GM23338 (cell line): Measurements from ENCODE around the gene FAM162A. TPM values are rescaled to one million over a fixed set of nuclear protein-coding genes. Genes with fewer than 3 reads are reported as not detected.
A peak's percentile ranks its signal among the peaks of the same experiment; 100 is the strongest.
"Not testable (repeated sequence)": the region's sequence is repeated elsewhere in the genome, so short reads cannot be mapped to it uniquely, and the experiment has no call there.

Source experiments
- ATAC-seq: fragments of 200-7000 bp; cut with Tn5 transposase; 3 replicates; pipeline ENCODE4 v1.9.1; 2020
- DNase-seq: peaks from one replicate; pipeline ENCODE4 v3.0.0-alpha.2; 2015; ENCODE audit warnings: low spot score
- H2AFZ ChIP-seq: fragments of 200-600 bp; sonication (generic); 2 replicates; pipeline ENCODE4 v1.8.0; 2016; ENCODE audit warnings: antibody characterized with exemption, mild to moderate bottlenecking, moderate library complexity
- H3F3A ChIP-seq: fragments of 200-600 bp; sonication (generic); replicated peaks from 2 replicates; pipeline ENCODE4 v1.8.0; 2017; ENCODE audit warnings: antibody characterized with exemption, mixed run types, low read depth
- H3K27ac ChIP-seq: fragments of 200-600 bp; sonication (generic); 2 replicates; pipeline ENCODE4 v1.6.1; 2016; ENCODE audit warnings: low read depth
- H3K27me3 ChIP-seq: fragments of 200-600 bp; sonication (generic); 2 replicates; pipeline ENCODE4 v1.8.0; 2016; ENCODE audit warnings: mild to moderate bottlenecking, mixed run types, moderate library complexity; ENCODE audit not compliant: insufficient read depth
- H3K36me3 ChIP-seq: fragments of 200-600 bp; sonication (generic); 2 replicates; pipeline ENCODE4 v1.8.0; 2016; ENCODE audit warnings: mild to moderate bottlenecking; ENCODE audit not compliant: insufficient read depth
- H3K4me1 ChIP-seq: fragments of 200-600 bp; sonication (generic); 2 replicates; pipeline ENCODE4 v1.8.0; 2016; ENCODE audit warnings: mild to moderate bottlenecking, moderate library complexity; ENCODE audit not compliant: insufficient read depth
- H3K4me2 ChIP-seq: fragments of 200-600 bp; sonication (generic); 2 replicates; pipeline ENCODE4 v1.7.1; 2017; ENCODE audit warnings: mixed run types
- H3K4me3 ChIP-seq: fragments of 200-600 bp; sonication (generic); 2 replicates; pipeline ENCODE4 v1.6.1; 2016; ENCODE audit warnings: mixed run types
- H3K79me2 ChIP-seq: fragments of 200-600 bp; sonication (generic); replicated peaks from 2 replicates; pipeline ENCODE4 v1.8.0; 2017; ENCODE audit warnings: mild to moderate bottlenecking; ENCODE audit not compliant: insufficient read depth
- H3K9me2 ChIP-seq: fragments of 200-600 bp; sonication (generic); 2 replicates; pipeline ENCODE4 v1.8.0; 2017; ENCODE audit not compliant: insufficient read depth
- H4K20me1 ChIP-seq: fragments of 200-600 bp; sonication (generic); replicated peaks from 2 replicates; pipeline ENCODE4 v1.8.0; 2017; ENCODE audit warnings: mild to moderate bottlenecking; ENCODE audit not compliant: insufficient read depth
- H3K27ac Mint-ChIP-seq: 2 replicates; pipeline ENCODE4 v1.8.0; 2020; ENCODE audit warnings: inconsistent platforms, mild to moderate bottlenecking, moderate library complexity, mixed read lengths
- H3K27me3 Mint-ChIP-seq: 3 replicates; pipeline ENCODE4 v1.8.0; 2022; ENCODE audit warnings: low read depth, mild to moderate bottlenecking, moderate library complexity, mixed read lengths, inconsistent platforms; ENCODE audit not compliant: insufficient read depth, poor library complexity
- H3K36me3 Mint-ChIP-seq: 3 replicates; pipeline ENCODE4 v1.8.0; 2021; ENCODE audit warnings: low read depth, mild to moderate bottlenecking, inconsistent platforms, moderate library complexity, mixed read lengths
- H3K4me1 Mint-ChIP-seq: 3 replicates; pipeline ENCODE4 v1.8.0; 2020; ENCODE audit warnings: mild to moderate bottlenecking, inconsistent platforms, mixed read lengths
- H3K4me3 Mint-ChIP-seq: 3 replicates; pipeline ENCODE4 v1.8.0; 2021; ENCODE audit warnings: moderate library complexity, mild to moderate bottlenecking, inconsistent platforms, mixed read lengths
- H3K9me3 Mint-ChIP-seq: 3 replicates; pipeline ENCODE4 v1.8.0; 2020; ENCODE audit warnings: moderate library complexity, mild to moderate bottlenecking, inconsistent platforms, mixed read lengths
- CREB1 ChIP-seq: fragments of 250-450 bp; sonication (Bioruptor Pico); IDR thresholded peaks from 2 replicates; pipeline ENCODE4 v1.5.0; 2020; ENCODE audit warnings: low read depth, mild to moderate bottlenecking, moderate library complexity
- ZNF462 ChIP-seq: fragments of 250-450 bp; sonication (Bioruptor Pico); IDR thresholded peaks from 2 replicates; pipeline ENCODE4 v1.5.0; 2020; ENCODE audit warnings: mild to moderate bottlenecking, moderate library complexity
- polyA plus RNA-seq: library from polyadenylated mRNA; unstranded; fragments of >200 nt; fragmentation: Nextera tagmentation; extraction: Ambion mirVana; gene quantifications from 2 replicates; pipeline ENCODE4 v1.2.1, GENCODE V29; 2016
- total RNA-seq: library from RNA; depleted of rRNA; stranded (reverse); fragments of >200 nt; shearing (Covaris generic); gene quantifications from 2 replicates; pipeline ENCODE4 v1.2.3, GENCODE V29; 2014

The FAM162A gene
- total and polyA plus RNA-seq, 2 experiments from 2014 or later: 35.9 to 234 TPM

GRCh38 chr3:122443090-122443489 lies 59.1 kb downstream of the FAM162A start:
- Mint-ChIP-seq H3K27me3 (peaks cover 7% of the 10 kb centered on the region), H3K4me1 (peaks cover 28% of the 10 kb centered on the region), H3K27ac (peak overlapping the region; percentile 97), H3K9me3 (peaks cover under 1% of the 10 kb centered on the region; the same call in 1 of the 3 replicates), H3K36me3 (peaks cover 86% of the 10 kb centered on the region), H3K4me3 (peak overlapping the region; percentile 62)
- H3F3A ChIP-seq: no peaks in the 10 kb centered on the region
- H3K4me3 ChIP-seq: peak overlapping the region; percentile 31
- ATAC-seq (peak; percentile 99), DNase-seq (peak; percentile 94)
- H3K27ac ChIP-seq: peak overlapping the region; percentile 88
- no peak overlapping the region for H2AFZ ChIP-seq
- H4K20me1 ChIP-seq: 0 out of 2 replicates have a peak, but pooled peaks cover 7% of the 10 kb centered on the region
- peak; percentile 54 for TF ChIP-seq CREB1 (CRISPR knock-in tag)
- TF ChIP-seq ZNF462 (CRISPR knock-in tag): no peak
- no peaks in the 10 kb centered on the region for H3K27me3 ChIP-seq
- H3K36me3 ChIP-seq: peaks cover 32% of the 10 kb centered on the region
- peaks cover 14% of the 10 kb centered on the region for H3K4me1 ChIP-seq
- peak overlapping the region; percentile 59 for H3K4me2 ChIP-seq
- peaks cover 39% of the 10 kb centered on the region for H3K79me2 ChIP-seq
- no peaks in the 10 kb centered on the region for H3K9me2 ChIP-seq

DNA sequence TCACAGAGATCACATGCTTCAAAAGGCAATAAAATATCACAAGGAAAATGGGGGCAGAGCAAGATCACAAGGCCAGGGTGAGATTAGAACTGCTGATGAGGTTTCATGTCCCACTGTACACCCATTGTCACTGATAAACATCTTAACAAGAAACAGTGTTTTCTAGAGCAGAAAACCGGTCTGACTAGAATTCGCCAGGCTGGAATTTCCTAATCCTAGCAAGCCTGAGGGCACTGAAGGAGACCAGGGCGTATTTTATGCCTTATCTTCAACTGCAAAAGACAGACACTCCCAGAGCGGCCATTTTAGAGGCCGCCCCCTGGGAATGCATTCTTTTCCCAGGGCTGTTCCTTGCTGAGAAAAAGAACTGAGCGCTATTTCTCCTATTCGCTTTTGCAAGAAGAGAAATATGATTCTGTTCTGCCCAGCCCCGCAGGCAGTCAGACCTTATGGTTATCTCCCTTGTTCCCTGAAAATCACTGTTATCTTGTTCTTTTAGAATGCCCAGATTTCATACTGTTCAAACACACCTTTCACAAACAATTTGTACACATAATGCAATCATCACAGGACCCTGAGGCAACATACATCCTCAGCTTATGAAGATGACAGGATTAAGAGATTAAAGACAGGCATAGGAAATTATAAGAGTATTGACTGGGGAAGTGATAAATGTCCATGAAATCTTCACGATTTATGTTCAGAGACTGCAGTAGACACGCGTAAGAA lies 59.9 kb downstream of the FAM162A start:
- Histone ChIP-seq H3K4me3 (peak overlapping the region; percentile 31), H3K27ac (peak overlapping the region; percentile 88), H3K79me2 (peaks cover 47% of the 10 kb centered on the region), H3K4me1 (peaks cover 14% of the 10 kb centered on the region), H3K36me3 (peaks cover 32% of the 10 kb centered on the region), H3K4me2 (peak overlapping the region; percentile 63)
- not testable (repeated sequence) for H3F3A ChIP-seq, H2AFZ ChIP-seq, H3K9me2 ChIP-seq, H3K27me3 Mint-ChIP-seq, H3K27me3 ChIP-seq, H4K20me1 ChIP-seq, H3K9me3 Mint-ChIP-seq
- DNase-seq: peak; percentile 73
- Mint-ChIP-seq H3K4me1 (peaks cover 28% of the 10 kb centered on the region), H3K4me3 (peak overlapping the region; percentile 62), H3K36me3 (peaks cover 88% of the 10 kb centered on the region), H3K27ac (peak overlapping the region; percentile 97)
- peak; percentile 59 for ATAC-seq

DNA sequence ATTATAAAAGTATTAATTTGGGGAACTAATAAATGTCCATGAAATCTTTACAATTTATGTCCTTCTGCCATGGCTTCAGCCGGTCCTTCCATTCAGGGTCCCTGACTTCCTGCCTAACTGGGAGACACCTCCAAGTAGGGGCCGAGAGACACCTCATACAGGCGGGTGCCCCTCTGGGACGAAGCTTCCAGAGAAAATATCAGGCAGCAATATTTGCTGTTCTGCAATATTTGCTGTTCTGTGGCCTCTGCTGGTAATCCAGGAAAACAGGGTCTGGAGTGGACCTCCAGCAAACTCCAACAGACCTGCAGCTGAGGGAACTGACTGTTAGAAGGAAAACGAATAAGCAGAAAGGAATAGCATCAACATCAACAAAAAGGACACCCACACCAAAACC lies 60.5 kb downstream of the FAM162A start:
- H3K4me3 ChIP-seq, H3K27me3 ChIP-seq, H3F3A ChIP-seq, ATAC-seq, H2AFZ ChIP-seq, H3K9me2 ChIP-seq, H3K27me3 Mint-ChIP-seq, DNase-seq, H4K20me1 ChIP-seq, H3K9me3 Mint-ChIP-seq: not testable (repeated sequence)
- peak overlapping the region; percentile 88 for H3K27ac ChIP-seq
- H3K4me2 ChIP-seq: peak overlapping the region; percentile 63
- H3K36me3 Mint-ChIP-seq: peaks cover 90% of the 10 kb centered on the region
- peak overlapping the region; percentile 97 for H3K27ac Mint-ChIP-seq
- H3K4me1 ChIP-seq: peaks cover 14% of the 10 kb centered on the region
- peaks cover 32% of the 10 kb centered on the region for H3K36me3 ChIP-seq
- H3K4me1 Mint-ChIP-seq: peaks cover 28% of the 10 kb centered on the region
- peaks cover 51% of the 10 kb centered on the region for H3K79me2 ChIP-seq
- H3K4me3 Mint-ChIP-seq: peak overlapping the region; percentile 18; the same call in 1 of the 3 replicates

DNA sequence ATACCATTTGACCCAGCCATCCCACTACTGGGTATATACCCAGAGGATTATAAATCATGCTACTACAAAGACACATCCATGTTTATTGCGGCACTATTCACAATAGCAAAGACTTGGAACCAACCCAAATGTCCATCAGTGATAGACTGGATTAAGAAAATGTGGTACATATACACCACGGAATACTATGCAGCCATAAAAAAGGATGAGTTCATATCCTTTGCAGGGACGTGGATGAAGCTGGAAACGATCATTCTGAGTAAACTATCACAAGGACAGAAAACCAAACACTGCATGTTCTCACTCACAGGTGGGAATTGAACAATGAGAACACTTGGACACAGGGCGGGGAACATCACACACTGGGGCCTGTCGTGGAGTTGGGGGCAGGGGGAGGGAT lies 64.2 kb downstream of the FAM162A start:
- Histone ChIP-seq H3K36me3 (peaks cover 33% of the 10 kb centered on the region), H3K4me1 (peaks cover 14% of the 10 kb centered on the region; the same call in 1 of the 2 replicates), H3K79me2 (peaks cover 51% of the 10 kb centered on the region)
- H4K20me1 ChIP-seq, H3K27ac Mint-ChIP-seq, H3K27me3 ChIP-seq, H3K4me3 ChIP-seq, H3F3A ChIP-seq, H3K4me3 Mint-ChIP-seq, H2AFZ ChIP-seq, H3K9me2 ChIP-seq, ATAC-seq, H3K27me3 Mint-ChIP-seq, DNase-seq, H3K9me3 Mint-ChIP-seq, H3K27ac ChIP-seq, H3K4me2 ChIP-seq: not testable (repeated sequence)
- H3K36me3 Mint-ChIP-seq: peaks cover 84% of the 10 kb centered on the region
- peaks cover 18% of the 10 kb centered on the region for H3K4me1 Mint-ChIP-seq
